Right forelimb (tissue), 1 donor: ENCODE measurements around the gene FAM186B.

ENCODE experiments used
- DNase-seq: peaks from one replicate; pipeline ENCODE4 v3.0.0-alpha.2; 2018

FAM186B gene

DNA sequence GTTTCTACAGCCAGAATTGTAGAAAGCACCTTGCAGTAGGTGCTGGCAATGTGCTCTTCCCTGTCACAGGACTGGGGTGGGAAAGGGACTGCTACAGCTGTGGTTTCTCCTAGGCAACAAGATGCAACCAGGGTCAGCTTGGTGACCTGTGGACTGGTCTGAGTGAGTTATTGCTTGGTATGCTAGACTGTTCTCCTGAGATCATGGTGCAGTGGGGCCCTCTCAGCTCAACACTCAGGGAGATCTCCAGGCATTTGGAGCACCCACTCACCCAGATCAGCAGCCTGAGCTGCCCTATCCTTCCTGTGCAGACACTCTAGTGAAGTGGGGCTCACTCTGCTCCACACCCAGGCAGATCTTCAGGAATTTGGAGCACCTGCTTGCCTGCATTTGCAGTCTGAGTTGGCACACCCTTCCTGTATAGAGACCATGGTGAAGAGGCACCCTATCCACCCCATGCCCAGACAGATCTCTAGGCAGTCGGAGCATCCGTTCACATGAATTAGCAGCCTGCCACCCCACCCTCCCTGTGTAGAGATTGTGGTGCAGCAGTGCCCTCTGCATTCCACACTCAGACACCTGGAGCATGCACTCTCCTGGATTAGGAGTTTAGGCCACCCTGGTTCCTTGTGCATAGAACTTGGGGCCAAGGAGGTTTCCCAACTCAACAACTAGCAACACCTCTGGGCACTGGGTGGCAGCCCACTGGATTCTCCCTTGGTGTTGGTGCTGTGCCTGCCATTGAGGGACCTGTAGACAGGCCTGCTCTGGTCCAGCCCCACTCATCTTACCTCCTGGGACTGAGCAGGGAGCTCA lies 3.8 kb upstream of the FAM186B start:
- DNase-seq: no peak

- no peak for DNase-seq
Measured at GRCh38 chr12:49604856-49605255, 583 bp downstream of the FAM186B start.

DNA sequence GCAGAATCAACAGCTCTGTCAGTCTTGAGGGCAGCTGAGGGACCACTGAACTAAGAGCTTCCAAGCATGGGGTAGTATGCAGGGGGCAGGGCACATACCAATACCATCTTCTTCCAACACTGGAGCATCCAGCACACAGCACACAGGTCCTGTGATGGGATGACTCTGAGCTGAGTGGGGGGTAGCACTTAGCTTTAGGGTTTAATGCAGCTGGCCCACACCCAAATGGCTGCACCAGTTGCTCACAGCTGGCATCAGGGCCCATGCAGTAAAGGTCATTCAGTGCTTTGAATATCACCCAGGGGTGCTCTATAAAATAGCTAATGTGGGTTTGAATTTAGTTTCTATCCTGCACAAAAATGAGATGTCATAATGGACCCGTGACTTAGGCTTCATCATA lies 1.7 kb downstream of the FAM186B start:
- no peak for DNase-seq

- no peak for DNase-seq
Measured at GRCh38 chr12:49599961-49600360, 5.5 kb downstream of the FAM186B start.

DNA sequence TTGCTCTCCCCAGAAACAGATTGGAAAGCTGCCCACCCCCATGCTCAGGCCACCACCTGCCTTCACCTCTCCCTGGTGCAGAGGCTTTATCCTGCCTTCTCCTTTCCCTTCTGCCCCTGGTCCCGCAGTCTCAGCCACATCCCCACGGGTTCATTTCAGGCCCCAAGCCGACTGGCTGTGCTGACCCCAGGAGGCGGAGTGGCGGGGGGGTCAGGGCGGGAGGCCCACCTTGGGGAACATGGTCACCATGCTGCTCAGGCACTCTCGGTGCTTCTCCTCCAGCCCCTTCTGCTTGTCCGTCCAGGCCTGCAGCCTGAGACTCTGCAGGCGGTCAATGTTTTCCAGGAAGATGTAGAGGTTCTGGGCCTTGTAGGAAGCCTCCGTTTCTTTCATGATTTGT lies 6.9 kb downstream of the FAM186B start:
- no peak for DNase-seq

- no peak for DNase-seq
Measured at GRCh38 chr12:49588721-49589516, 16.5 kb downstream of the FAM186B start.

- DNase-seq: no peak
Measured at GRCh38 chr12:49588281-49588680, 17.2 kb downstream of the FAM186B start.

- no peak for DNase-seq
Measured at GRCh38 chr12:49587174-49587908, 18.1 kb downstream of the FAM186B start.

GRCh38 chr12:49585477-49586459 lies 19.7 kb downstream of the FAM186B start:
- no peak for DNase-seq

DNA sequence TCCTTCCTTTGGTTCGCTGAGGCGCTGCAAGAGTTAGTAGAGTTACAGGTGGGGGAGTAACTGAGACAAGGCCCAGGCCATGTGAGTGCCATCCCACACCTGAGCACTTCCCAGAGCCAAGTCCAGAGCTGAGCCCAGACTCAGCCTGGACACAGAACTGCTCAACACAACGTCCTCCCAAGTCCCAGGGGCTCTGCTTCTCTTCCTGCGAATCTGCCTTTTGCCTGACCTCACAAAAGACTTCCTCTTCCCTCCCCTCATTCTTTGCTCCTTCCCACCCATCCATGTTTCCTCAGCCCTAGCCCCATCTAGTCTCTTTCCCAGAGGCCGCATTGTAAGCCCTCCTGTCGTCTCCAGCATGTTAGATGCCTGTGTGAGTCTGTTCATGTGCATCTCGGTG lies 20.8 kb downstream of the FAM186B start:
- DNase-seq: no peak

- DNase-seq: no peak
Measured at GRCh38 chr12:49583366-49584094, 21.9 kb downstream of the FAM186B start.

GRCh38 chr12:49582850-49583249 lies 22.6 kb downstream of the FAM186B start:
- no peak for DNase-seq

DNA sequence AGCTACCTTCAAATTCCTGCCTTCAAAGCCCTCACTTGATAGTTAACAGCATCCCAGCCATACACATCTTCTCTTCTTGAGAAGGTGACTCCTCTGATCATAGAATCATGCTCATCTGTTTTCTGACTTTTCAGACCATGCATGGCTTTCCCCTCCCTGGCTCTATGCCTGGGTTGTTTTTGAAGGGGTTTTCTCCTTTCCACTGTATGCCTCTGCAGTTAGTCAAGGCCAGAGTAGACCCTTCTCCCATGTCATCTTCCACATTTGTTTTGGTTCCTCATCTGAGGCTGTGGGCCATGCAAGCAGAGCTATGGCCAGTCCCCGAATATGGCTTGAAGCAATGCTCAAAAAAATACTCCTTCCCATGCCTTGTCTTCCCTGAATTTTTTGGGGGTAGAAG lies 23.2 kb downstream of the FAM186B start:
- no peak for DNase-seq

GRCh38 chr12:49580572-49581535 lies 24.6 kb downstream of the FAM186B start:
- DNase-seq: peak; percentile 83

DNA sequence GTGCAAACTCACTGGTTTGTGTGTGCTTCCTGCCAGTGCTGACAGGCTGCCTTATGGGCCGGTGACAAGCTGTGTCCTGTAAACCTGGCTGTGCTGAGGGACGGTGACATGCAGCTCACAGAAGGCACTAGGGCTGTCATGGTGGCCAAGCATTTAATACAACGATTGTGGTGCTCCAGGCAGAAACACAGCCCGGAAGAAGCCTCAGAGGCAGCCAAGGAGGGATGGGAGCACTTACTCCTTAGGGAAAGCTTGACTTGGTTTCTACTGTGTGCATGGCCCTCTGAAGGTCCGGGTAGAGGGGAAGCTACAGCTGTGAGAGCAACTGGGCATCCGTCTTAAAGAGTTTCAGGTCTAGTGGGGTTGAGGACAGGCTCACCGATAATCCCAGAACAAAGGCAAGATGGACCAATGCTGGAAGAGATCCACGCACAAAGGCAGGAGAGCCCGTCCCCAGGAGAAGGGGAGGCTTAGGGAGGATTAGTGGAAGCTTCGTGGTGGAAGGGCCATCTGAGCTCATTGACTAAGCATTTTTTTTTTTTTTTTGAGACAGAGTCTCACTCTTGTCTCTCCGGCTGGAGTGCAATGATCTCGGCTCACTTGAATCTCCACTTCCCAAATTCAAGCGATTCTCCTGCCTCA lies 26.8 kb downstream of the FAM186B start:
- no peak for DNase-seq

DNA sequence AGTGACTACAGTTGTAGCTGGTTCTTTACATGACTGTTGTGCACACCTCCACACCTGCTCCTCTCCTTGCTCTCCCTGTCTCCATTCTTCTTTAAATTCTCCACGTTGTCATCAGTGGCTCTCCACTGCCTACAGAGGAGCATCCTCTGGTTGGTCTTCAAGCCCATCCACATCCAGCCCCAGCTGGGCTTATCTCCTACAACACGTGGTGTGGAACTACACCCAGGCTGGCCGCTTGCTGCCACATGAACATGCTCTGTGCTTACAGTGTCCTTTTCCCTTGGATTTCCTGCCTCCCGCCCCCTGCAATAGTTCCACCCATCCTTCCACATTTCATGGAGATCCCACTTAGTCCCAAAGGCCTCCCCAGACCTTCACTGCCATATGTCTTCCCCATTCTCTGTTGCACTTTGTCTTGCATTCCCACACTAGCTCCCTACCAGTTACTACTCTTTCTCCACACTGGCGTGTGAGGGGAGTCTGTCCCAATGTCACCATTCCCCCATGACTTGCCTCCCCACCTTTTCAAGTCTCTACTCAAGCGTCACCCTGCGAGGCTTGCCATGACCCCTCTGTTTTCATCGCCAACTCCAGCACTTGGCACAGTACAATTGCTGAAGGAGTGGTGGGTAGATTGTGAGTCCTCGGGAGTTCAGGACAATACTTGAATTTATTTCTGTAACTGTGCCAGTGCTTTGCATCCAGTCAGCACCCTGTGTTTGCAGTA lies 27.7 kb downstream of the FAM186B start:
- DNase-seq: no peak

GRCh38 chr12:49568442-49569162 lies 36.8 kb downstream of the FAM186B start:
- no peak for DNase-seq
